LNCaP clone FGC (cell line): ENCODE measurements around the gene VGF.
A peak's percentile ranks its signal among the peaks of the same experiment; 100 is the strongest.

Source experiments
- DNase-seq: peaks from one replicate; pipeline ENCODE4 v3.0.0-alpha.2; 2011; ENCODE audit warnings: low read depth
- H3K4me3 ChIP-seq: 2 replicates; pipeline ENCODE4 v1.5.1; 2011; ENCODE audit warnings: mild to moderate bottlenecking, low read depth, low read length, control low read depth
- TF ChIP-seq, protein P1 (sequence below): IDR thresholded peaks from 2 replicates; pipeline ENCODE4 v1.5.1; 2012; ENCODE audit warnings: mild to moderate bottlenecking; ENCODE audit not compliant: control insufficient read depth, insufficient read depth; ENCODE audit errors: extremely low read depth

VGF gene

DNA sequence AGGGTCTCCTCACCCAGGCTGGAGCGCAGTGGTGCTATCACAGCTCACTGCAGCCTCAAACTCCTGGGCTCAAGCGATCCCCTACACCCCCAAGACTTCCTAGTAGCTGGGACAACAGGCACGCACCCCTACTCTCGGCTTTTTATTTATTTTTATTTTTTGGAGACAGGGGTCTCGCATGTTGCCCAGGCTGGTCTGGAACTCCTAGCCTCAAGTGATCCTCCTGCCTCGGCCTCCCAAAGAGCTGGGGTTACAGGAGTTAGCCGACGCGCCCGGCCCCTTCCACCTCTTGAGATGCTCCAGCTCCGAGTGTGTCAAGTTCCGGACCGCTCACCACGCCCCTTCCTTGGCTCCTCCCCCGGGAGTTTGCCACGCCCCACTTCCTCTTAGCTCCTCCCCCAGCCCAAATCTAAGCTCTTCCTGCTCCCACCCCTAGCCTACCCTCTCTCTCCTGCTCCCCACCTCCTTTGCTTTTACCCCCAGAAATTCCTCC lies 8.4 kb upstream of the VGF start:
- TF ChIP-seq, protein P1, sequence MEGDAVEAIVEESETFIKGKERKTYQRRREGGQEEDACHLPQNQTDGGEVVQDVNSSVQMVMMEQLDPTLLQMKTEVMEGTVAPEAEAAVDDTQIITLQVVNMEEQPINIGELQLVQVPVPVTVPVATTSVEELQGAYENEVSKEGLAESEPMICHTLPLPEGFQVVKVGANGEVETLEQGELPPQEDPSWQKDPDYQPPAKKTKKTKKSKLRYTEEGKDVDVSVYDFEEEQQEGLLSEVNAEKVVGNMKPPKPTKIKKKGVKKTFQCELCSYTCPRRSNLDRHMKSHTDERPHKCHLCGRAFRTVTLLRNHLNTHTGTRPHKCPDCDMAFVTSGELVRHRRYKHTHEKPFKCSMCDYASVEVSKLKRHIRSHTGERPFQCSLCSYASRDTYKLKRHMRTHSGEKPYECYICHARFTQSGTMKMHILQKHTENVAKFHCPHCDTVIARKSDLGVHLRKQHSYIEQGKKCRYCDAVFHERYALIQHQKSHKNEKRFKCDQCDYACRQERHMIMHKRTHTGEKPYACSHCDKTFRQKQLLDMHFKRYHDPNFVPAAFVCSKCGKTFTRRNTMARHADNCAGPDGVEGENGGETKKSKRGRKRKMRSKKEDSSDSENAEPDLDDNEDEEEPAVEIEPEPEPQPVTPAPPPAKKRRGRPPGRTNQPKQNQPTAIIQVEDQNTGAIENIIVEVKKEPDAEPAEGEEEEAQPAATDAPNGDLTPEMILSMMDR, result no peak
- no peak for DNase-seq
- H3K4me3 ChIP-seq, result no peak overlapping the region

DNA sequence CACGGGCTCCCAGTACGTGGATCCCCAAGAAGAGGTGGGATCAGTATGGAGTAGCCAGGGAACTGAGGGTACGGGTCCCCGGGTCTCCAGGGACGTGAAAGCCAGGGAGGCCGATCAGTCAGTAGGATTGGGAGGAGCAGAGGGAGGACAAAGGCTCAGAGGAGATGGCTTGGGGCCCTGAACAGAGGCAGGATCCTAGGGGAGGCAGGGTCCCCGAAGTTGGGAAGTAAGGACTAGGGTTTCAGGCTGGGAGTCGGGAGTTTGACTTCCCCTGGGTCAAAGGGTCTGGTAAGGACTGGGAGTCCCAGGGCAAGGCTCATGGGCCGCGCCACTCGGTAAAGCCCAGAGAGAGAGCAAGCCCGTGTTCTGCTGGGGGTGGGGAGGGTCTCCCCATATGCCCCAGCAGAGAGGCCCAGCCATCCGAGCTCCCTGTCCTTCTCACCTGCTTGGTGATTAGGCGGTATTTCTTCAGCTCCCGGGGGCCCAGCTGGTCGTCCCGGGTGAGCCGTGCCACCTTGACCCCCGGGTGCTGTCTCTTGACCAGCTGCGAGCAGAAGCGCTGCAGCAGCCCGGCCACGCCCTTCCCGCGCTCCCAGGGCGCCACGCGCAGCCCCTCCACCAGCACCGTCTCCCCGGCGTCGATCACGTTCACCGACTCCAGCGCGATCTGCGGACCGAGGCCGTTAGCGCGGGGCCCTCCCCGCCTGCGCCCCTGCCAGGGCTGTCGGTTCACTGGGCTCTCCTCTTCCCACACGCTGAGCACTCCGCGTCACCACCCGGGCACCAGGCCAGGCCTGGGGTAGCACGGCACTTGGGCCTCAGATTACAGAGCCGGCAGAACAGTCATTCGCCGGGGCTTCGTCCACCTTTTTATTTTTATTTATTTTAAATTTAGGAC lies 7.7 kb upstream of the VGF start:
- H3K4me3 ChIP-seq, result no peak overlapping the region
- TF ChIP-seq, protein P1, result no peak
- no peak for DNase-seq

DNA sequence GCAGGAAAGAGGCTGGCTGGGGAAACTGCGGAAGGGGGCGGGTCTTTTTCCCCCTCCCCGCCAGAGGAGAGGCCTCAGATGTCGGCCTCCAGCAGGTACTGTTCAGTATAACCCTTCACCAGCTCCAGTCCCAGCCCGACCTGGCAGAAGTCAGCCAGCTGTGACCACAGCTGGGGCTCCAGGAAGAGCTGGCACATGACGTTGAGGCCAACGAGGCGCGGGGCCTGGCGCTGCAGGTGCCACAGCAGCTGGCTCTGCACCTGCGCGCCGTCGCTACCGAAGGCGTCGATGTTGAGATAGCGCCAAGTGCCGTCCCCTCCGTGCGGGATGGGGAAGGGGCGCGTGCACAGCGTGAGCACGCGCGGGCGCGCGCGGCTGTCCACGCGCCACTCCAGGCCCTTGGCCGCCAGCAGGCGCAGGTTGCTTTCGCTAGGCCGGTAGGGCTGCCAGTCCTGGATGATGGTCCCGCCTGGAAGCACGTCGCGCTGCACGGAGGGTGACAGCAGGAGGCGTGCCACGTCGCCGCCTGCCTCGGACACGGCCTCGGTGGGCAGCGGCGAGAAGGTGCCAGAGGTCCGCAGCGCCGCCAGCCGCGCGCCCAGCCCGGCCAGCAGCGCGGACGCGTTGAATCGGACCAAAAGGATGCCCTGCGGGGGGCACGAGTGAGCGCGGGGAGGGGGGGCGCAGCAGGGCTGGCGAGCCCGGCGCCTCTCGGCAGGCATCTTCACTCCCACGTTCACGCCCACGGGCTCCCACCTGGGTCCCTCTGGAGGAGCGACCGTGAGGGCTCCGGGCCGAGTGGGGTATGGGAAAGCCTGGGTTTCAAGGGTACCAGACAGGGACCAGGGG lies 6.9 kb upstream of the VGF start:
- no peak overlapping the region for H3K4me3 ChIP-seq
- TF ChIP-seq, protein P1, result no peak

DNA sequence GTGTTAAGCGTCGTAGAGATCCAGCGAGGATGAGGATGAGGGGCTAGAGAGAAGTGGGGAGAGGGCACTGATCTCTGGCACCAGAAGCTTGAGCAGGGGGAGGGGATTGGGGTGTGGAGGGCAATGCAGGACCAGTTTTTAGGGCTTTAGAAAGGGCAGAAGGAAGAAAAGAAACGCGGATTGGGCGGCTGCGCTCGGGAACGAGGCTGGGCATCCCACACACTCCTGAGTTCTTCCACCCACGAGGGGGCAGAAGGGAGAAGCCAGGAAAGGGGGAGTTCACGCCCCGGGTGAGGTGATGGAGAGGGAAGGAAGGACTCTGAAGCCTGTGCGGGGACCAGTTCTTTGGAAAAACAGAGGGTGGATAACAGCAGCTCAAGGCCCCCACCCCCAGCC lies 6.1 kb upstream of the VGF start:
- DNase-seq, result no peak
- H3K4me3 ChIP-seq, result no peak overlapping the region
- TF ChIP-seq, protein P1, result no peak

More for the DNA sequence above, 6.9 kb upstream of the VGF start:
- no peak for DNase-seq

DNA sequence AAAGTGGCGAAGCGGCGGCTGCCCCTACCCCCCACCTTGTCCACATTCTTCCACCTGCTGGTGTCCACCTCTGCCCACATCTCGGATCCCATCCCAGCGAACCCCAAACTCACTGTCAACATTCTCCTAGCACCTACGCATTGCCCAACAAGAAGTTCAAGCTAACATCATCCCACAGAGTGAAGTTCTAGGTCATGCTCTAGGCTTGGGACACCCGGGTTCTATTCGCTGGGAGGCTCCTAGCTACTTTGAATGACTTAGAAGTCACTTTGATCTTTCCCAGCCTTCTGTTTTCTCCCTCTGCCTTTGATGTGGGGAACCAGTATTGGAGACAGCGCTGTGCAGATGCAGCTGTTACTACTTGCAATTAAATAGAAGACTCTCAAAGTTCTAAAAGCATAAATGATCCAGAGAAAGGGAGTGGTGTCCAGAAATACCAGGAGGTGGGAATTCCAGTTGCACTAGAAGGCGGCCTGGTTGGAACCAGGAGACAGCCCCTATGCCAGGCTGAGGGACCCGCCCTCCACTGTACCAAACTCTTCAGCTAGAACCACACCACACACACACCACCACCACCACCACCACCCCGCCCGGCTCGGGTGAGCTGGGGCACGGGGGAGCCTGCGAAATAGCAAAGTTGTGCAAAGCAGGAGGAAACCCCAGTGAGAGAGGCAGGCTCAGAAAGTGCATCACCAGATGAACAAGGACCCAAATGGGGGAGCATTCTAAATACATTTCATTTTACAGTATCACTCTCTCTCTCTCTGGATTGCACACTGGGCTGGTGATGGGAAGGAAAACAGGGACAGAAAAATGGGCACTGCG lies 5.5 kb upstream of the VGF start:
- TF ChIP-seq, protein P1, result no peak
- H3K4me3 ChIP-seq, result no peak overlapping the region
- no peak for DNase-seq

DNA sequence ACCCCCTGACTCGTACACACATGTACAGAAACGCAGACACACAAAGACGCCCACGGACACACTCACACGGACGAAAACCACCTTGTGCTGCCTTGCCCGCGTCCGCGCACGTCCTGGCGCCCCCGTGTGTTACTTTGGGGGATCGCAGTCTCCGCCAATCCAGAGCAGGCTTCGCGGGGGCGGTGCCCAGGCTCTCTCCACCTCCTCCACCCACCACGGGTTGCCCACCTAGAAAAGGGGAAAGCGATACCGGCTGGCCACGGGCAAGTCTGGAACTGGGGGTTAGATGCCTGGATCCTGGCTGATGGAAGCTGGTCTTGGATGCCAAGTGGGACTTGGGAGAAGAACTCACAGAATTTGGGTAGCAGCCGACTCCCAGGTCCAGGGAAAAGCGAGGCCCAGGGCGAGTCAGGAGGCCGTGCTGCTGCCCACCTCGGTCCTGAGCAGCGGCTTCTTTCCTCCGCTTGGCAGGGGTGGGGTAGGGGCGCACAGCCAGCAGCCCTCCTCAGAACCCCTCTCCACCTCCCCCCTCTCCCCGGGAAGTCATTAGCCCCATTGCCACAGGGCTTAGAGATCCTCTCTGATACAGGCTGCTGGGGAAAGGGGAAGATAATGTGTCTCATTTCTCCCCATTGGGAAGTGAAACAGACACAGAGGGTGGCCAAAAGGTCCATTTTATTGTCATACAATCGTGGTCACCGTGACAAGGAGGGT lies 4.6 kb upstream of the VGF start:
- no peak overlapping the region for H3K4me3 ChIP-seq
- TF ChIP-seq, protein P1, result peak; percentile 93
- no peak for DNase-seq
